Hepatocyte (in vitro differentiated cells): ENCODE measurements around the gene AGBL1.

Experiments
- CTCF ChIP-seq: fragments of 200-600 bp; sonication (generic); IDR thresholded peaks from 2 replicates; pipeline ENCODE4 v1.5.1; 2016; ENCODE audit warnings: antibody characterized with exemption, mild to moderate bottlenecking; ENCODE audit not compliant: poor library complexity
- EZH2 ChIP-seq: fragments of 200-600 bp; sonication (generic); IDR thresholded peaks from 2 replicates; pipeline ENCODE4 v1.6.1; 2016; ENCODE audit warnings: antibody characterized with exemption, mild to moderate bottlenecking, borderline replicate concordance

- TF ChIP-seq CTCF (no peak), EZH2 (no peak)
Observed at GRCh38 chr15:86932456-86932855, 852.8 kb downstream of the AGBL1 start.
